RWPE2 (cell line): Measurements from ENCODE around the gene HSFX3.
"Not testable (repeated sequence)": the region's sequence is repeated elsewhere in the genome, so short reads cannot be mapped to it uniquely, and the experiment has no call there.

Experiments used
- ATAC-seq: fragments of 200-7000 bp; cut with Tn5 transposase; 3 replicates; pipeline ENCODE4 v1.9.1; 2021; ENCODE audit warnings: low read depth
- DNase-seq: peaks from one replicate; pipeline ENCODE4 v3.0.0-alpha.2; 2020; ENCODE audit warnings: low spot score
- H3K27ac ChIP-seq: fragments of 450-650 bp; 2 replicates; pipeline ENCODE4 v1.5.1; 2017; ENCODE audit warnings: mild to moderate bottlenecking; ENCODE audit not compliant: poor library complexity, severe bottlenecking
- H3K27me3 ChIP-seq: fragments of 250-450 bp; sonication (Bioruptor Pico); 2 replicates; pipeline ENCODE4 v1.5.1; 2021; ENCODE audit warnings: mild to moderate bottlenecking, moderate library complexity; ENCODE audit not compliant: insufficient read depth, poor library complexity, severe bottlenecking
- H3K36me3 ChIP-seq: fragments of 250-450 bp; sonication (Bioruptor Pico); 2 replicates; pipeline ENCODE4 v1.5.1; 2020; ENCODE audit warnings: low read depth, mild to moderate bottlenecking, moderate library complexity
- H3K4me1 ChIP-seq: fragments of 250-450 bp; sonication (Bioruptor Pico); 2 replicates; pipeline ENCODE4 v1.5.1; 2021; ENCODE audit warnings: mild to moderate bottlenecking, moderate library complexity; ENCODE audit not compliant: insufficient read depth, poor library complexity, severe bottlenecking
- H3K4me3 ChIP-seq: fragments of 250-450 bp; sonication (Bioruptor Pico); 2 replicates; pipeline ENCODE4 v1.5.1; 2021; ENCODE audit warnings: mild to moderate bottlenecking, moderate library complexity; ENCODE audit not compliant: severe bottlenecking
- H3K9me3 ChIP-seq: fragments of 250-450 bp; sonication (Bioruptor Pico); 2 replicates; pipeline ENCODE4 v1.5.1; 2021; ENCODE audit warnings: mild to moderate bottlenecking, moderate library complexity; ENCODE audit not compliant: severe bottlenecking
- TF ChIP-seq, protein P1 (sequence below): fragments of 450-650 bp; IDR thresholded peaks from one replicate; pipeline ENCODE4 v1.5.1; 2017; ENCODE audit warnings: mild to moderate bottlenecking, moderate library complexity; ENCODE audit not compliant: poor library complexity, severe bottlenecking

The HSFX3 gene

GRCh38 chrX:149522916-149523315, 26.8 kb downstream of the HSFX3 start:
- DNase-seq, result no peak
- Histone ChIP-seq H3K4me1 (no peaks in the 10 kb centered on the region), H3K27ac (no peak overlapping the region), H3K27me3 (no peaks in the 10 kb centered on the region), H3K4me3 (no peak overlapping the region), H3K36me3 (no peaks in the 10 kb centered on the region), H3K9me3 (no peaks in the 10 kb centered on the region)
- ATAC-seq, result no peak
- TF ChIP-seq, protein P1, sequence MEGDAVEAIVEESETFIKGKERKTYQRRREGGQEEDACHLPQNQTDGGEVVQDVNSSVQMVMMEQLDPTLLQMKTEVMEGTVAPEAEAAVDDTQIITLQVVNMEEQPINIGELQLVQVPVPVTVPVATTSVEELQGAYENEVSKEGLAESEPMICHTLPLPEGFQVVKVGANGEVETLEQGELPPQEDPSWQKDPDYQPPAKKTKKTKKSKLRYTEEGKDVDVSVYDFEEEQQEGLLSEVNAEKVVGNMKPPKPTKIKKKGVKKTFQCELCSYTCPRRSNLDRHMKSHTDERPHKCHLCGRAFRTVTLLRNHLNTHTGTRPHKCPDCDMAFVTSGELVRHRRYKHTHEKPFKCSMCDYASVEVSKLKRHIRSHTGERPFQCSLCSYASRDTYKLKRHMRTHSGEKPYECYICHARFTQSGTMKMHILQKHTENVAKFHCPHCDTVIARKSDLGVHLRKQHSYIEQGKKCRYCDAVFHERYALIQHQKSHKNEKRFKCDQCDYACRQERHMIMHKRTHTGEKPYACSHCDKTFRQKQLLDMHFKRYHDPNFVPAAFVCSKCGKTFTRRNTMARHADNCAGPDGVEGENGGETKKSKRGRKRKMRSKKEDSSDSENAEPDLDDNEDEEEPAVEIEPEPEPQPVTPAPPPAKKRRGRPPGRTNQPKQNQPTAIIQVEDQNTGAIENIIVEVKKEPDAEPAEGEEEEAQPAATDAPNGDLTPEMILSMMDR, result no peak

- Histone ChIP-seq H3K27me3 (no peaks in the 10 kb centered on the region), H3K27ac (no peak overlapping the region), H3K36me3 (no peaks in the 10 kb centered on the region), H3K4me1 (no peaks in the 10 kb centered on the region), H3K4me3 (no peak overlapping the region), H3K9me3 (no peaks in the 10 kb centered on the region)
- ATAC-seq, result no peak
- TF ChIP-seq, protein P1, result no peak
- no peak for DNase-seq
Measured at GRCh38 chrX:149521438-149521837, 28.3 kb downstream of the HSFX3 start.

DNA sequence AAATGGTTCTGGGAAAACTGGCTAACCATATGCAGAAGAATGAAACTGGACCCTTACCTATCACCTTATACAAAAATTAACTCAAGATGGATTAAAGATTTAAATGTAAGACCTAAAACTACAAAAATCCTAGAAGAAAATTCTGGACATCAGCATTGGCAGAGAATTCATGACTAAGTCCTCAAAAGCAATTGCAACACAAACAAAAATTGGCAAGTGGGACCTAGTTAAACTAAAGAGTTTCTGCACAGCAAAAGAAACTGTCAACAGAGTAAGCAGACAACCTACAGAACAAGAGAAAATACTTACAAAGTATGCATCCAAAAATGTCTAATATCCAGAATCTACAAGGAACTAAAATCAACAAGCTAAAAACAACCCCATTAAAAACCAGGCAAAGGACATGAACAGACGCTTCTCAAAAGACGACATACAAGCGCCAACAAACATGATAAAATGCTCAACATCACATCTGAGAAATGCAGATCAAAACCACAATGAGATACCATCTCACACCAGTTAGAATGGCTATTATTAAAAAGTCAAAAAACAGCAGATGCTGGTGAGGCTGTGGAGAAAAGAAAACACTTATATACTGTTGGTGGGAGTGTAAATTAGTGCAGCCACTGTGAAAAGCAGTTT, 29.0 kb downstream of the HSFX3 start:
- not testable (repeated sequence) for ATAC-seq, H3K4me1 ChIP-seq, H3K27ac ChIP-seq, H3K27me3 ChIP-seq, DNase-seq, H3K4me3 ChIP-seq, H3K36me3 ChIP-seq, H3K9me3 ChIP-seq

- no peaks in the 10 kb centered on the region for H3K27me3 ChIP-seq
- ATAC-seq (no peak), DNase-seq (no peak)
- no peaks in the 10 kb centered on the region for H3K4me1 ChIP-seq
- TF ChIP-seq, protein P1, result no peak
- H3K27ac ChIP-seq, result no peak overlapping the region
- no peaks in the 10 kb centered on the region for H3K9me3 ChIP-seq
- H3K36me3 ChIP-seq, result no peaks in the 10 kb centered on the region
- no peak overlapping the region for H3K4me3 ChIP-seq
Measured at GRCh38 chrX:149518236-149518635, 31.5 kb downstream of the HSFX3 start.

- no peaks in the 10 kb centered on the region for H3K36me3 ChIP-seq
- H3K4me3 ChIP-seq, result no peak overlapping the region
- H3K4me1 ChIP-seq, result no peaks in the 10 kb centered on the region
- TF ChIP-seq, protein P1, result no peak
- no peaks in the 10 kb centered on the region for H3K27me3 ChIP-seq
- DNase-seq (no peak), ATAC-seq (no peak)
- no peaks in the 10 kb centered on the region for H3K9me3 ChIP-seq
- no peak overlapping the region for H3K27ac ChIP-seq
Measured at GRCh38 chrX:149517308-149517707, 32.4 kb downstream of the HSFX3 start.
